ENCODE results near the gene FGF14.

Gene FGF14

DNA sequence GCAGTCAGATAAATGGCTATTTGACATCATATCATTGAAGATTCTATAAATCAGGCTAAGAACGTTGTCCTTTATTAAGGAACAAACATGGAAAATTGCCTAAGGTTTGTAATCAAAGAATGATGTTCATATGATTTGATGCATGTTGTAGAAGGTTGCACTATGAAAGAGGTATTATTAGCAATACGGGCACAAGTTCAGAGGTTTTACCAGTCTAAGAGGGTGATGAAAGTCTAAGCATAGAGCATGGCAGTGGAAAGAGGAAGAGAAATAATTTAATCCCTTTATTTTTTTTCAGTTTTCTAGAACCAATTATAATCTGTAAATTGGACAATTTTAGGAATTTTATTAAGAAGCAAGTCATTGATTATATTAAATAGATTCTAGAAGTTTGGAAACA lies 450.7 kb downstream of the FGF14 start:
- no peaks in the 10 kb centered on the region for H3K27me3 ChIP-seq
- no peak overlapping the region for H3K4me3 ChIP-seq
- H3K4me2 ChIP-seq: no peak overlapping the region; a peak in 1 of 22 replicates
- H3K36me3 ChIP-seq: no peaks in the 10 kb centered on the region
- no peak overlapping the region for H3K9ac ChIP-seq
- peak overlapping the region in 6 of 11 experiments; percentile 65 to 86 (median 80); a peak in 7 of 22 replicates for H3K27ac ChIP-seq
- H3K4me1 ChIP-seq: peaks cover 10 to 42% (median 26%) of the 10 kb centered on the region in 10 experiments; a peak in 18 of 20 replicates
- TF ChIP-seq Cebpa-rat (IDR thresholded peaks at IDR 0.05): no peak
- H3K9me3 ChIP-seq (replicated peaks in 1 of 11): peaks cover 0 to 7% (median 5%) of the 10 kb centered on the region in 11 experiments; a peak in 4 of 22 replicates
- no peaks in the 10 kb centered on the region for H4K20me1 ChIP-seq

DNA sequence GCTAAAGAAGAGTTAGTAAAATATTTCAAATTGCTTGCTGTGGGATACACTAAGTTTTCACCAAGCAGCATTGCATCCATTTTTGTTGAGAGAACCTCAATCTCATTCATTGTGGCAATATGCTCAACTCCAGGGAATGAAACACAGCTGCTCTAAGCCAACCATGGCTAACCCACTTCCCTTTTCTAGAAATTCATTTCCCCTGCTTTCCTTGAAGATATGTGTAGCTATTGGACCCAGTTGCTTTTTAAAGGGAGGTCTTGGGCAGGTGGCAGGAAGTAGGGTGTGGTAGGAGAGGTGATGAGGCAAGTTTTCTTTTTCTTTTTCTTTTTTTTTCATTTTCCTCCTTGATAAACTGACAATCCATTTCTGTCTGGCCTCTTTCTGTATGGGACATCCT lies 452.2 kb downstream of the FGF14 start:
- H3K4me3 ChIP-seq: no peak overlapping the region
- no peaks in the 10 kb centered on the region for H3K36me3 ChIP-seq
- H3K4me2 ChIP-seq: peak overlapping the region in 10 of 11 experiments; percentile 14 to 66 (median 56); a peak in 17 of 22 replicates
- H3K27me3 ChIP-seq: no peaks in the 10 kb centered on the region
- peaks cover 0 to 7% (median 5%) of the 10 kb centered on the region in 11 experiments; a peak in 4 of 22 replicates for H3K9me3 ChIP-seq (replicated peaks in 1 of 11)
- H3K4me1 ChIP-seq: peaks cover 6 to 35% (median 19%) of the 10 kb centered on the region in 10 experiments; a peak in 17 of 20 replicates
- TF ChIP-seq Cebpa-rat (IDR thresholded peaks at IDR 0.05): peak in 6 of 11 experiments; percentile 34 to 88 (median 63); a peak in 9 of 22 replicates
- peak overlapping the region in 3 of 11 experiments; percentile 12 to 54 (median 49); a peak in 5 of 22 replicates for H3K9ac ChIP-seq
- no peaks in the 10 kb centered on the region for H4K20me1 ChIP-seq
- peak overlapping the region in 8 of 11 experiments; percentile 25 to 86 (median 76); a peak in 15 of 22 replicates for H3K27ac ChIP-seq

DNA sequence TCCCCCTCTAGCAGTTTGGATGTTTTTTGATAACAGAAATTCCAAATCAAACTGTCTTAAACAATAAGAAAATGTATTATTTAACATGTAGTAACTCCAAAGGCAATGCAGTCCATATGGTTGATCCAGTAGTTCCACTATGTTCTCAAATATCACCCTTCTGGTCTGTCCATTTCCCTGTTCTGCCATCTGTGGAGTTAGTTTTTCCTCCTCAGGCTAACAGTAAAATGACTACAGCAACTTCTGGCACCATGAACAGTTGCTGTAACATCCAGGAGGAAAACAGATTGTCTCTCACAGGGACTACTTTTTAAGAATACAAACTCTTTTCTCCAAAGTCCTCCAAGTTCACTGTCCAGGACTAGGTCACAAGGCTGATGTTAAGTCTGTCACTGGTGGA lies 455.4 kb downstream of the FGF14 start:
- Histone ChIP-seq H4K20me1 (no peaks in the 10 kb centered on the region), H3K4me1 (peaks cover 6 to 26% (median 19%) of the 10 kb centered on the region in 10 experiments; a peak in 18 of 20 replicates), H3K27me3 (no peaks in the 10 kb centered on the region), H3K27ac (no peak overlapping the region), H3K4me2 (no peak overlapping the region), H3K36me3 (no peaks in the 10 kb centered on the region), H3K4me3 (no peak overlapping the region), H3K9ac (no peak overlapping the region), H3K9me3 (replicated peaks in 1 of 11) (peaks cover 0 to 7% (median 5%) of the 10 kb centered on the region in 11 experiments; a peak in 4 of 22 replicates)
- no peak for TF ChIP-seq Cebpa-rat (IDR thresholded peaks at IDR 0.05)

DNA sequence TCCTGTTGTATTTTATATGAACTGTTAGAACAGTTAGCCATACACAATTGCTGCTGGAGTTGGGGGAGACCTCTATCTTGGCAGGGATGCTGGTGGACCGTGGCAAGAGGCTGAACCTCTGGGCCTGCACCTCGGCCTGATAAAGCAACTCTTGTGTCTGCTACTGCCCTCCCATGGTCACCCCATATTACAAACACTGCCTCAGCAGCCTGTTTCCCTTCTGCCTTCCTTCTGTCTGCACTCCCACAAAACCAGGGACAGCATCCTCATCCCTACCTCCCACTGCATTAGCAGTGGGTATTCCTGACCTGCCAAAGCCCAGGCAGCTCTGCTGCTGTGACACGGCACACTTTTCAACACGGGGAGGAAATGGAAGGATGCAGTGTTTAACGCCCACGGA lies 456.4 kb downstream of the FGF14 start:
- no peaks in the 10 kb centered on the region for H4K20me1 ChIP-seq
- H3K27ac ChIP-seq: no peak overlapping the region
- no peak overlapping the region for H3K4me3 ChIP-seq
- H3K27me3 ChIP-seq: no peaks in the 10 kb centered on the region
- no peak overlapping the region for H3K4me2 ChIP-seq
- no peaks in the 10 kb centered on the region for H3K36me3 ChIP-seq
- H3K9ac ChIP-seq: no peak overlapping the region
- TF ChIP-seq Cebpa-rat (IDR thresholded peaks at IDR 0.05): no peak
- peaks cover 0 to 7% (median 5%) of the 10 kb centered on the region in 11 experiments; a peak in 4 of 22 replicates for H3K9me3 ChIP-seq (replicated peaks in 1 of 11)
- H3K4me1 ChIP-seq: peaks cover 6 to 23% (median 17%) of the 10 kb centered on the region in 10 experiments; a peak in 18 of 20 replicates

DNA sequence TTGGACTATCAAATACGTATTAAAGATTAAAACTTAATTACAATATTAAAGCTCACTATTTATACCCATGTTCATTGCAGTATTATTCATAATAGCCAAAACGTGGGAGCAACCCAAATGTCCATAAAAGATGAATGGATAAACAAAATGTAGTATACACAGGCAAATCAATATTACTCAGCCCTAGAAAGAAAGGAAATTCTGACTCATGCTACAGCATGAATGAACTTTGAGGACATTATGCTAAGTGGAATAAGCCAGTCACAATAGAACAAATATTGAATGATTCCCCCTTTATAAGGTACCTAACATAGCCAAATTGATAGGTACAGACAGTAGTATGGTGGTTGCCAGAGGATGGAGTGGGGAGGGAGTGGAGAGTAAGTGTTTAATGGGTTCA lies 457.3 kb downstream of the FGF14 start:
- peaks cover 0 to 7% (median 5%) of the 10 kb centered on the region in 11 experiments; a peak in 4 of 22 replicates for H3K9me3 ChIP-seq (replicated peaks in 1 of 11)
- H3K4me3 ChIP-seq: no peak overlapping the region
- peaks cover 6 to 13% (median 8%) of the 10 kb centered on the region in 10 experiments; a peak in 18 of 20 replicates for H3K4me1 ChIP-seq
- TF ChIP-seq Cebpa-rat (IDR thresholded peaks at IDR 0.05): no peak
- H3K36me3 ChIP-seq: no peaks in the 10 kb centered on the region
- no peak overlapping the region for H3K4me2 ChIP-seq
- no peak overlapping the region for H3K27ac ChIP-seq
- H3K9ac ChIP-seq: no peak overlapping the region
- no peaks in the 10 kb centered on the region for H3K27me3 ChIP-seq
- no peaks in the 10 kb centered on the region for H4K20me1 ChIP-seq

DNA sequence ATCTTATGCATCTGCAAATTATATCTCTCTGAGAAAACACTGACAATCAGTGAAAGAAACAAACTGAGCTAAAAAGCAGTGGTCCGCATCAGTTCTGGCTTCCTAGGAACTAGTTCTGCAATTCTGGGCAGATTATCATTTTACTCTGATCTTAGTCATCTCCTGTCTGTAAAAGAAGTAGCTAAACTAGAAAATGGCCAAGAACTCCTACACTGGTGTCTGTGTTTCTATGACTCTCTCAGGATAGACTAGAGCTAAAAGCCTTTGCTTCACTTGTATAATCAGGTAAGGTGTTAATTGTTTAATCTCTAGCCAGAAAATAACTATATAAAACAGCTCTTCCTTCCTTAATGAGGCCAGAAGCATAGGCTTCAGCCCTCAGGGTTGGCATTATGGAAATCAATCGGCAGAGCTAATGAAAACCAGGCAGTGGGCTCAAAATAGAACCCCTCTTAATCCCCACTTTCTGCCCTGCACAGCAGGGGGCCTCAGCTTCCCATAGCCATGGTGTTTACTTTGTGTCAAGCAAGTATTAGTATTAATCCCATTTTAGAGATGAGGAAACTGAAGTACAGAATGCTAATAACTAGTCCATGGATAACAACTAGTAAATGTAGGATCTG lies 459.2 kb downstream of the FGF14 start:
- Histone ChIP-seq H3K9me3 (replicated peaks in 1 of 11) (peaks cover 0 to 7% (median 5%) of the 10 kb centered on the region in 11 experiments; a peak in 4 of 22 replicates), H3K4me3 (no peak overlapping the region), H3K9ac (no peak overlapping the region), H3K36me3 (no peaks in the 10 kb centered on the region), H4K20me1 (no peaks in the 10 kb centered on the region), H3K27me3 (no peaks in the 10 kb centered on the region), H3K4me1 (peaks cover 0 to 8% (median 0%) of the 10 kb centered on the region in 10 experiments; a peak in 2 of 20 replicates), H3K27ac (no peak overlapping the region), H3K4me2 (no peak overlapping the region)
- no peak for TF ChIP-seq Cebpa-rat (IDR thresholded peaks at IDR 0.05)

DNA sequence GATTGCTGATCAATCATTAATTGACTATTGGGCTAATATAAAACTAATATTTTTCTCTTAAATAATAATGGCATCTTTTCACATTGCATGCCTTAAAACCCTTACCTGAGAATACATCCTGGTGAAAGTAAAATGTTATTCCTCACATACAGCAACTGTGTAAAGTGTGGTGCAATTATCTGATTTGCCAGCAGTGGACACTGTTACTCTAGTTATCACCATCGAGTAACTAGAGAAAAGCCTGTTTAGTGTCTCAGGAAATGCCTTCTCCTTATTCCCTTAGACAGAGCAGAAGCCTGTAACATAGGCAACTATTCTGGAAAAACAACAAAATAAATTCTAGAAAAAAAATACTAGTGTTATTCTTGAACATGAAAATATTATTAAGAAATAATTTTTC lies 459.8 kb downstream of the FGF14 start:
- Histone ChIP-seq H3K36me3 (no peaks in the 10 kb centered on the region), H3K4me3 (no peak overlapping the region), H3K9me3 (replicated peaks in 1 of 11) (peaks cover 0 to 1% (median 0%) of the 10 kb centered on the region in 11 experiments; a peak in 2 of 22 replicates), H3K4me1 (peaks cover 0 to 8% (median 0%) of the 10 kb centered on the region in 10 experiments; a peak in 2 of 20 replicates), H3K27ac (no peak overlapping the region), H3K9ac (no peak overlapping the region), H3K27me3 (no peaks in the 10 kb centered on the region), H3K4me2 (no peak overlapping the region), H4K20me1 (no peaks in the 10 kb centered on the region)
- TF ChIP-seq Cebpa-rat (IDR thresholded peaks at IDR 0.05): no peak

DNA sequence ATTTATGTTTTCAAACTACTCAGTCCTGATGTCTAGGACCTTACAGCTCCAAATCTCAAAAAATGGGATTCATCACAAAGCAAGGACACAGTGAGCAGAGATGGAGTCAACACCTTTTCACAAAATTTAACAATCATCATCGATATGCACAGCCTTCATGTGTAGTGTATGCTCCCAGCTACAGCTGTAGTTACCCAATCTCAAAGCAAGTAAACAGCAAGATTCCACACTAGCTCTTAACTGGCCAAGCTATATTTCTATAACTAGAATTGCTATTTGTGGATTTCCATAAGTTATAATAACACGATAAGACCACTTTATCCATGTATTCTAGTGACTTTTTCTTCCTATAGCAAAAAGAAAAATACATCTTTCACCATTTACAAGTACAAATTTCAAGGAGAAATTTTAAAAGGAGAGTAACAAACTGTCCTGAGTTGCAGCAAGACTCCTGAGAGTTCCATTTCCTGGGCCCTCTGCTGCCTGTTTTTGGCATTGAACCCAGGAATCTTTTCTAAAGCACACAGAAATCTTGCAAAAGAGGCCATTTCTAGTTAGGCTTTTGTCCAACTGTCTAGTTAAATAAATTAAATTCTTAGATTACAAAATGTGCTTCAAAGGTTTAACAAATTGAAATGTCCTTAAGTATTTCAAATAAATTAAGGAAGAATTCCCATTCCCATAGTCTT lies 460.6 kb downstream of the FGF14 start:
- H3K27me3 ChIP-seq: no peaks in the 10 kb centered on the region
- no peak overlapping the region for H3K9ac ChIP-seq
- no peaks in the 10 kb centered on the region for H4K20me1 ChIP-seq
- H3K4me3 ChIP-seq: no peak overlapping the region
- H3K27ac ChIP-seq: no peak overlapping the region
- H3K4me2 ChIP-seq: no peak overlapping the region
- no peaks in the 10 kb centered on the region for H3K36me3 ChIP-seq
- peaks cover 0 to 8% (median 0%) of the 10 kb centered on the region in 10 experiments; a peak in 2 of 20 replicates for H3K4me1 ChIP-seq
- no peak for TF ChIP-seq Cebpa-rat (IDR thresholded peaks at IDR 0.05)
- no peaks in the 10 kb centered on the region for H3K9me3 ChIP-seq (replicated peaks in 1 of 11)

DNA sequence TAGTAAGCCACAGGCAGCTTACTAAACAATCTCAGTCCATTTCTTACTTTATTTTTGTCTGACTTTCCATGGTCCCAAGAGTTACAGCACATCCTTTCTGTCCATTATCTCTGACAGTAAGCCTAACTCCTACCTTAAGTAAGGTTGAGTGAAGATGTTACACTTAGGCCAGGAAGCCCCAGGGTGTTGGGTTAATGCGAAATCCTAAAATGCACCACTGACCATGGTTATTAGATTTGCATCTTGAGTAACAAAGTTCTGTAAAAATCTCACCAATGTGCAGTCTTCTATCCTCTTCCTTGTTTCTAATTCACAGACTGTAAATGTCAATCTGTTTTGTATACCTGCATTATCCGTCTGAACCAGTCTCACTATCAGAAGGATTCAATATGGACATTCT lies 462.5 kb downstream of the FGF14 start:
- Histone ChIP-seq H3K4me1 (peaks cover 0 to 8% (median 0%) of the 10 kb centered on the region in 10 experiments; a peak in 2 of 20 replicates), H3K36me3 (no peaks in the 10 kb centered on the region), H3K27me3 (no peaks in the 10 kb centered on the region), H3K4me2 (no peak overlapping the region), H3K4me3 (no peak overlapping the region), H3K27ac (no peak overlapping the region), H3K9me3 (replicated peaks in 1 of 11) (no peaks in the 10 kb centered on the region), H3K9ac (no peak overlapping the region), H4K20me1 (no peaks in the 10 kb centered on the region)
- TF ChIP-seq Cebpa-rat (IDR thresholded peaks at IDR 0.05): no peak

Data from BLaER1 treated with 17β-estradiol and CSF1 and Interleukin-3, amounts not matched to agents 10 nM and 100 nM (cell line).